Liver (tissue), 9 donors: ENCODE results near the gene GPM6B. TPM values are rescaled to one million over a fixed set of nuclear protein-coding genes. Genes with fewer than 3 reads are reported as not detected.

Experiments used
- DNase-seq: peaks from one replicate; pipeline ENCODE4 v3.0.0-alpha.2; 2017; ENCODE audit warnings: low spot score
- H3K27ac ChIP-seq, 2 donors: one replicate each; pipeline ENCODE4 v1.7.0; 2013; ENCODE audit warnings: inconsistent platforms in 2 of 2, low read length in 2 of 2, control low read depth in 1 of 2, low read depth in 1 of 2, mild to moderate bottlenecking in 1 of 2
- H3K27me3 ChIP-seq, 4 donors: one replicate each; pipeline versions ENCODE4 v1.6.1 to v1.7.0; 2013; ENCODE audit warnings: low read length in 3 of 4, inconsistent platforms in 1 of 4, mild to moderate bottlenecking in 1 of 4, moderate library complexity in 1 of 4; ENCODE audit not compliant: control insufficient read depth in 4 of 4, insufficient read depth in 4 of 4
- H3K36me3 ChIP-seq, 4 donors: one replicate each; pipeline versions ENCODE4 v1.6.1 to v1.7.0; 2013; ENCODE audit warnings: low read length in 3 of 4, mild to moderate bottlenecking in 3 of 4, low read depth in 1 of 4, moderate library complexity in 1 of 4; ENCODE audit not compliant: control insufficient read depth in 4 of 4, insufficient read depth in 3 of 4
- H3K4me1 ChIP-seq, 4 donors: one replicate each; pipeline versions ENCODE4 v1.6.1 to v1.7.0; 2013; ENCODE audit warnings: low read length in 3 of 4, mild to moderate bottlenecking in 3 of 4, moderate library complexity in 1 of 4; ENCODE audit not compliant: control insufficient read depth in 4 of 4, insufficient read depth in 4 of 4
- H3K4me3 ChIP-seq, 3 donors: one replicate each; pipeline versions ENCODE4 v1.6.1 to v1.7.0; 2013; ENCODE audit warnings: low read length in 3 of 3, control low read depth in 1 of 3, low read depth in 1 of 3, mild to moderate bottlenecking in 1 of 3
- H3K9ac ChIP-seq, 2 donors: one replicate each; pipeline ENCODE4 v1.7.0; 2013; ENCODE audit warnings: low read length in 2 of 2, mild to moderate bottlenecking in 2 of 2, moderate library complexity in 2 of 2, control low read depth in 1 of 2, low read depth in 1 of 2
- H3K9me3 ChIP-seq, 4 donors: one replicate each; pipeline versions ENCODE4 v1.6.1 to v1.7.0; 2013; ENCODE audit warnings: low read length in 3 of 4; ENCODE audit not compliant: control insufficient read depth in 4 of 4
- ATF3 ChIP-seq: IDR thresholded peaks from 2 replicates; pipeline ENCODE4 v1.6.1; 2016; ENCODE audit warnings: antibody characterized with exemption
- CTCF ChIP-seq: fragments of 150-350 bp; IDR thresholded peaks from 2 replicates; pipeline ENCODE4 v1.5.1; 2017; ENCODE audit warnings: improper control_type of control experiment, low read depth, low read length; ENCODE audit not compliant: missing input control
- EGR1 ChIP-seq, 2 donors: IDR thresholded peaks; 2 replicates each; pipeline ENCODE4 v1.6.1; 2016 to 2018; ENCODE audit warnings: antibody characterized with exemption in 2 of 2, low read depth in 2 of 2
- FOXA1 ChIP-seq: IDR thresholded peaks from 2 replicates; pipeline ENCODE4 v1.6.1; 2016; ENCODE audit warnings: antibody characterized with exemption
- FOXA2 ChIP-seq: IDR thresholded peaks from 2 replicates; pipeline ENCODE4 v1.6.1; 2016; ENCODE audit warnings: antibody characterized with exemption
- GABPA ChIP-seq, 2 donors: IDR thresholded peaks in 1 of 2; conservative IDR thresholded peaks in 1 of 2; 2 replicates each; pipeline ENCODE4 v1.6.1; 2016; ENCODE audit warnings: antibody characterized with exemption in 2 of 2, mild to moderate bottlenecking in 1 of 2, moderate library complexity in 1 of 2
- HNF4A ChIP-seq, 2 donors: conservative IDR thresholded peaks; 2 replicates each; pipeline ENCODE4 v1.6.1; 2016; ENCODE audit warnings: antibody characterized with exemption in 2 of 2, mild to moderate bottlenecking in 2 of 2
- HNF4G ChIP-seq: IDR thresholded peaks from 2 replicates; pipeline ENCODE4 v1.6.1; 2016; ENCODE audit warnings: antibody characterized with exemption
- JUND ChIP-seq, 2 donors: IDR thresholded peaks; 2 replicates each; pipeline ENCODE4 v1.6.1; 2016; ENCODE audit warnings: antibody characterized with exemption in 2 of 2
- MAX ChIP-seq: IDR thresholded peaks from 2 replicates; pipeline ENCODE4 v1.6.1; 2016; ENCODE audit warnings: antibody characterized with exemption
- NR2F2 ChIP-seq: IDR thresholded peaks from 2 replicates; pipeline ENCODE4 v1.6.1; 2016; ENCODE audit warnings: antibody characterized with exemption
- REST ChIP-seq: IDR thresholded peaks from 2 replicates; pipeline ENCODE4 v1.6.1; 2016; ENCODE audit warnings: antibody characterized with exemption, mild to moderate bottlenecking
- SP1 ChIP-seq: IDR thresholded peaks from 2 replicates; pipeline ENCODE4 v1.6.1; 2018; ENCODE audit warnings: antibody characterized with exemption, mild to moderate bottlenecking
- TAF1 ChIP-seq: conservative IDR thresholded peaks from 2 replicates; pipeline ENCODE4 v1.6.1; 2016; ENCODE audit warnings: antibody characterized with exemption, mild to moderate bottlenecking
- YY1 ChIP-seq: IDR thresholded peaks from 2 replicates; pipeline ENCODE4 v1.6.1; 2016; ENCODE audit warnings: antibody characterized with exemption, mild to moderate bottlenecking
- ZBTB33 ChIP-seq: IDR thresholded peaks from 2 replicates; pipeline ENCODE4 v1.6.1; 2016; ENCODE audit warnings: antibody characterized with exemption
- WGBS: extraction: QIAGEN DNeasy Blood & Tissue Kit; methylation state at CpG from one replicate; pipeline ENCODE4 v1.1.7; 2013; 5-methylcytosine and 5-hydroxymethylcytosine counted together
- polyA plus RNA-seq, 2 donors: library from polyadenylated mRNA; stranded (reverse) in 1 of 2; unstranded in 1 of 2; fragments of 200-250 nt in 1 of 2; fragments of >200 nt in 1 of 2; fragmentation: Nextera tagmentation in 1 of 2; extraction: Ambion mirVana in 1 of 2; gene quantifications; one replicate each; pipeline versions ENCODE4 v1.2.1 to v1.2.3, GENCODE V29; 2013 to 2015
- total RNA-seq, 2 donors: library from RNA; depleted of rRNA; stranded (reverse); fragments of >200 nt; gene quantifications; one replicate each; pipeline ENCODE4 v1.2.3, GENCODE V29; 2014
- donor health status: healthy.
- donor health status: healthy.
- donor health status: healthy.
- donor health status: healthy.
- donor health status: healthy.

The GPM6B gene
- total and polyA plus RNA-seq, 4 donors = 0.42 to 2.3 (median 0.72) TPM

- no peak overlapping the region for H3K9ac ChIP-seq
- DNase-seq = no peak
- no peaks in the 10 kb centered on the region for H3K36me3 ChIP-seq
- TF ChIP-seq MAX = no peak
- TF ChIP-seq YY1 = no peak
- TF ChIP-seq CTCF = no peak
- TF ChIP-seq NR2F2 = no peak
- no peak for TF ChIP-seq EGR1 (IDR thresholded peaks at IDR 0.05; ENCODE audit: low read depth in 2 of 2)
- TF ChIP-seq HNF4G = no peak
- no peak for TF ChIP-seq REST
- H3K4me1 ChIP-seq = no peaks in the 10 kb centered on the region
- H3K27me3 ChIP-seq = no peaks in the 10 kb centered on the region
- no peak overlapping the region for H3K4me3 ChIP-seq
- no peak overlapping the region for H3K27ac ChIP-seq
- no peaks in the 10 kb centered on the region for H3K9me3 ChIP-seq
- WGBS = 54% methylated on average over 4 of the region's 4 CpGs
Observed at GRCh38 chrX:13852001-13852695, 35.3 kb upstream of the GPM6B start.

GRCh38 chrX:13845721-13846378 is 29.0 kb upstream of the GPM6B start:
- WGBS = 72% methylated on average over 8 of the region's 8 CpGs
- Histone ChIP-seq H3K4me1 (no peaks in the 10 kb centered on the region), H3K4me3 (no peak overlapping the region), H3K9ac (no peak overlapping the region), H3K27me3 (no peaks in the 10 kb centered on the region), H3K9me3 (no peaks in the 10 kb centered on the region), H3K36me3 (no peaks in the 10 kb centered on the region), H3K27ac (no peak overlapping the region)
- DNase-seq = no peak
- TF ChIP-seq ATF3 (no peak), EGR1 (IDR thresholded peaks at IDR 0.05; ENCODE audit: low read depth in 2 of 2) (no peak), ZBTB33 (no peak), FOXA2 (no peak), CTCF (no peak), JUND (IDR thresholded peaks at IDR 0.05) (no peak), FOXA1 (no peak), SP1 (no peak), HNF4G (no peak), YY1 (no peak), MAX (no peak), HNF4A (conservative IDR thresholded peaks at IDR 0.05) (no peak), GABPA (IDR thresholded peaks at IDR 0.05 in 1 of 2, conservative IDR thresholded peaks at IDR 0.05 in 1 of 2) (no peak), TAF1 (no peak)
